ENCODE results near the gene MAP3K10. TPM values are rescaled to one million over a fixed set of nuclear protein-coding genes. Genes with fewer than 3 reads are reported as not detected.

MAP3K10 gene
- total RNA-seq, 3 donors from 2014 or later = 6.1 to 13.5 (median 10.2) TPM

GRCh38 chr19:40262422-40262821, 71.2 kb downstream of the MAP3K10 start:
- Histone ChIP-seq H3K27me3 (no peaks in the 10 kb centered on the region), H3K4me1 (no peaks in the 10 kb centered on the region), H3K27ac (no peak overlapping the region), H3K36me3 (no peaks in the 10 kb centered on the region), H3K4me3 (no peak overlapping the region), H3K9me3 (no peaks in the 10 kb centered on the region)
- no peak for DNase-seq (ENCODE audit: low spot score in 2 of 2)
- intact Hi-C loops (cut with DNase I; ENCODE audit: low total_unique reads) = no loop called here
- TF ChIP-seq POLR2AphosphoS5 (IDR thresholded peaks at IDR 0.05) = no peak
- TF ChIP-seq CTCF (IDR thresholded peaks at IDR 0.05) = no peak
- no peak for TF ChIP-seq POLR2A (IDR thresholded peaks at IDR 0.05)

GRCh38 chr19:40263440-40264313, 72.5 kb downstream of the MAP3K10 start:
- no peak overlapping the region for H3K27ac ChIP-seq
- no peaks in the 10 kb centered on the region for H3K9me3 ChIP-seq
- no peak for DNase-seq (ENCODE audit: low spot score in 2 of 2)
- H3K27me3 ChIP-seq = no peaks in the 10 kb centered on the region
- TF ChIP-seq POLR2A (IDR thresholded peaks at IDR 0.05) (no peak), POLR2AphosphoS5 (IDR thresholded peaks at IDR 0.05) (no peak)
- H3K36me3 ChIP-seq = no peaks in the 10 kb centered on the region
- H3K4me3 ChIP-seq = no peak overlapping the region
- no peaks in the 10 kb centered on the region for H3K4me1 ChIP-seq
- intact Hi-C loops (cut with DNase I; ENCODE audit: low total_unique reads) = no loop called here

- no peaks in the 10 kb centered on the region for H3K4me1 ChIP-seq
Measured at GRCh38 chr19:40264314-40265054, 73.3 kb downstream of the MAP3K10 start.

More at GRCh38 chr19:40264314-40265054, 73.3 kb downstream of the MAP3K10 start:
- no peak for DNase-seq (ENCODE audit: low spot score in 2 of 2)
- Histone ChIP-seq H3K4me3 (no peak overlapping the region), H3K36me3 (no peaks in the 10 kb centered on the region), H3K27me3 (no peaks in the 10 kb centered on the region), H3K27ac (no peak overlapping the region), H3K9me3 (no peaks in the 10 kb centered on the region)
- intact Hi-C loops (cut with DNase I; ENCODE audit: low total_unique reads) = no loop called here
- no peak for TF ChIP-seq POLR2AphosphoS5 (IDR thresholded peaks at IDR 0.05)

Other genes starting within 250 kb of the MAP3K10 start
- 10 to 100 TPM; 61.4 to 71.0 (median 70.8) TPM for gene PSMC4, start 220.3 kb upstream of the MAP3K10 start, total RNA-seq
- 1 to 10 TPM; 4.3 to 9.7 (median 8.8) TPM for gene ZNF546, start 194.4 kb upstream of the MAP3K10 start, total RNA-seq
- 10 to 100 TPM; 12.5 to 30.4 (median 28.8) TPM for gene ZNF780B, start 135.2 kb upstream of the MAP3K10 start, total RNA-seq
- gene ZNF780A, start 100.5 kb upstream of the MAP3K10 start, total RNA-seq = 10 to 100 TPM in 2 of 3 donors, 1 to 10 TPM in 1; 6.2 to 26.8 (median 14.4) TPM
- gene TTC9B, start 27.0 kb downstream of the MAP3K10 start, total RNA-seq = under 1 TPM in 1 of 3 donors, not detected in 2; 0.29 TPM
- gene CCNP, start 35.3 kb downstream of the MAP3K10 start, total RNA-seq = 1 to 10 TPM in 1 of 3 donors, under 1 TPM in 1, not detected in 1; 0.29 to 2.3 TPM
- gene AKT2, start 93.9 kb downstream of the MAP3K10 start, total RNA-seq = 10 to 100 TPM; 83.4 to 88.3 (median 84.9) TPM
- gene C19orf47, start 157.0 kb downstream of the MAP3K10 start, total RNA-seq = 10 to 100 TPM in 2 of 3 donors, 1 to 10 TPM in 1; 6.7 to 13.0 (median 10.2) TPM
- gene PLD3, start 157.3 kb downstream of the MAP3K10 start, total RNA-seq = 100 to 1,000 TPM; 165 to 473 (median 221) TPM
- under 1 TPM in 2 of 3 donors, not detected in 1; 0.16 to 0.33 TPM for gene HIPK4, start 198.8 kb downstream of the MAP3K10 start, total RNA-seq
- gene PRX, start 222.0 kb downstream of the MAP3K10 start, total RNA-seq = 1 to 10 TPM; 2.7 to 9.1 (median 5.2) TPM
- gene SERTAD1, start 234.6 kb downstream of the MAP3K10 start, total RNA-seq = 10 to 100 TPM; 10.4 to 25.3 (median 18.0) TPM

Measured in breast epithelium (tissue), 4 donors.